Prostate gland (tissue), 2 donors: ENCODE measurements around the gene ANKS6. TPM values are rescaled to one million over a fixed set of nuclear protein-coding genes. Genes with fewer than 3 reads are reported as not detected.

Experiments
- DNase-seq: peaks from one replicate; pipeline ENCODE4 v3.0.0-alpha.2; 2019; ENCODE audit warnings: low spot score
- H3K27ac ChIP-seq, 2 donors: fragments of 200-600 bp; sonication (generic); 2 replicates each; pipeline ENCODE4 v1.5.1; 2017 to 2019
- H3K27me3 ChIP-seq: fragments of 200-600 bp; sonication (generic); replicated peaks from 2 replicates; pipeline ENCODE4 v1.5.1; 2019; ENCODE audit not compliant: insufficient read depth
- H3K36me3 ChIP-seq, 2 donors: fragments of 200-600 bp; sonication (generic); 1 replicate in 1 of 2; 2 replicates in 1 of 2; pipeline versions ENCODE4 v1.5.1 to v1.8.1; 2017 to 2019
- H3K4me1 ChIP-seq: fragments of 200-600 bp; sonication (generic); replicated peaks from 2 replicates; pipeline ENCODE4 v1.5.1; 2019
- H3K4me3 ChIP-seq, 2 donors: fragments of 200-600 bp; sonication (generic); 2 replicates each; pipeline ENCODE4 v1.5.1; 2017 to 2019
- H3K9me3 ChIP-seq: fragments of 200-600 bp; sonication (generic); 2 replicates; pipeline ENCODE4 v1.5.1; 2017
- CTCF ChIP-seq, 4 experiments: fragments of 200-600 bp in 2 of 4; fragments of 450-650 bp in 2 of 4; sonication (generic) in 2 of 4; IDR thresholded peaks; 1 replicate in 3 of 4; 2 replicates in 1 of 4; pipeline ENCODE4 v1.5.1; 2016 to 2019; ENCODE audit warnings: antibody characterized with exemption in 4 of 4, mild to moderate bottlenecking in 2 of 4, moderate library complexity in 2 of 4
- POLR2A ChIP-seq: fragments of 450-650 bp; IDR thresholded peaks from one replicate; pipeline ENCODE4 v1.6.1; 2016; ENCODE audit warnings: antibody characterized with exemption, mild to moderate bottlenecking
- POLR2AphosphoS5 ChIP-seq: sonication (generic); formaldehyde crosslinking; IDR thresholded peaks from one replicate; pipeline ENCODE4 v1.6.1; 2017; ENCODE audit warnings: antibody characterized with exemption
- WGBS: methylation state at CpG from one replicate; pipeline ENCODE4 v1.1.5; 2018; 5-methylcytosine and 5-hydroxymethylcytosine counted together
- intact Hi-C: fragments of 100-400 bp; cut with DNase I; formaldehyde crosslinking; loops from one replicate; pipeline ENCODE4 v1.14.2; 2022
- total RNA-seq, 2 donors: library from RNA; depleted of rRNA; stranded (reverse); fragments of >200 nt; gene quantifications; one replicate each; pipeline ENCODE4 v1.1.0, GENCODE V29; 2016

Gene ANKS6
- total RNA-seq, 2 donors from 2014 or later, result 11.6 to 18.8 TPM

GRCh38 chr9:98838868-98839565, 42.7 kb upstream of the ANKS6 start:
- Histone ChIP-seq H3K4me3 (no peak overlapping the region), H3K27me3 (no peaks in the 10 kb centered on the region), H3K9me3 (no peaks in the 10 kb centered on the region), H3K4me1 (no peaks in the 10 kb centered on the region), H3K27ac (no peak overlapping the region), H3K36me3 (no peaks in the 10 kb centered on the region)
- TF ChIP-seq CTCF (IDR thresholded peaks at IDR 0.05) (no peak), POLR2AphosphoS5 (no peak), POLR2A (no peak)
- DNase-seq, result no peak
- 77% methylated on average over 6 of the region's 6 CpGs for WGBS
- intact Hi-C loops, result no loop called here

GRCh38 chr9:98838155-98838867, 42.0 kb upstream of the ANKS6 start:
- no peak overlapping the region for H3K4me3 ChIP-seq
- H3K9me3 ChIP-seq, result no peaks in the 10 kb centered on the region
- TF ChIP-seq CTCF (IDR thresholded peaks at IDR 0.05), result no peak
- TF ChIP-seq POLR2AphosphoS5, result no peak
- TF ChIP-seq POLR2A, result no peak
- intact Hi-C loops, result no loop called here
- no peaks in the 10 kb centered on the region for H3K4me1 ChIP-seq
- no peak overlapping the region for H3K27ac ChIP-seq
- H3K27me3 ChIP-seq, result no peaks in the 10 kb centered on the region
- peak; percentile 22 for DNase-seq
- no peaks in the 10 kb centered on the region for H3K36me3 ChIP-seq
- 96% methylated on average over 6 of the region's 6 CpGs for WGBS

GRCh38 chr9:98837516-98837915, 41.2 kb upstream of the ANKS6 start:
- Histone ChIP-seq H3K4me3 (no peak overlapping the region), H3K4me1 (no peaks in the 10 kb centered on the region), H3K27me3 (no peaks in the 10 kb centered on the region), H3K36me3 (no peaks in the 10 kb centered on the region), H3K27ac (no peak overlapping the region), H3K9me3 (no peaks in the 10 kb centered on the region)
- no peak for DNase-seq
- WGBS, result 96% methylated on average over 4 of the region's 4 CpGs
- intact Hi-C loops, result no loop called here
- TF ChIP-seq POLR2A (no peak), CTCF (IDR thresholded peaks at IDR 0.05) (no peak), POLR2AphosphoS5 (no peak)

GRCh38 chr9:98836206-98836605, 39.9 kb upstream of the ANKS6 start:
- WGBS, result 80% methylated on average over 4 of the region's 4 CpGs
- Histone ChIP-seq H3K4me3 (no peak overlapping the region), H3K9me3 (no peaks in the 10 kb centered on the region), H3K4me1 (no peaks in the 10 kb centered on the region), H3K27me3 (no peaks in the 10 kb centered on the region), H3K36me3 (no peaks in the 10 kb centered on the region), H3K27ac (no peak overlapping the region)
- intact Hi-C loops, result no loop called here
- DNase-seq, result no peak
- TF ChIP-seq POLR2A, result no peak
- TF ChIP-seq CTCF (IDR thresholded peaks at IDR 0.05), result no peak

GRCh38 chr9:98834386-98834785, 38.0 kb upstream of the ANKS6 start:
- DNase-seq, result no peak
- H3K27ac ChIP-seq, result no peak overlapping the region

More at GRCh38 chr9:98834386-98834785, 38.0 kb upstream of the ANKS6 start:
- Histone ChIP-seq H3K4me1 (no peaks in the 10 kb centered on the region), H3K27me3 (no peaks in the 10 kb centered on the region), H3K9me3 (no peaks in the 10 kb centered on the region), H3K36me3 (no peaks in the 10 kb centered on the region), H3K4me3 (no peak overlapping the region)
- TF ChIP-seq POLR2A (no peak), CTCF (IDR thresholded peaks at IDR 0.05) (no peak), POLR2AphosphoS5 (no peak)
- WGBS, result 96% methylated on average over 9 of the region's 9 CpGs
- intact Hi-C loops, result no loop called here
